ENCODE results near the gene TFIP11.

Gene TFIP11

GRCh38 chr22:26463688-26464087 is 48.6 kb downstream of the TFIP11 start:
- Histone ChIP-seq H3K4me3 (ENCODE audit: low read length in 2 of 2) (no peak overlapping the region), H3K27ac (ENCODE audit: low read depth in 2 of 2, low read length in 2 of 2) (no peak overlapping the region), H3K9me3 (ENCODE audit: control insufficient read depth in 2 of 2, low read length in 2 of 2) (no peaks in the 10 kb centered on the region), H3K36me3 (ENCODE audit: control insufficient read depth in 2 of 2, insufficient read depth in 2 of 2, low read length in 2 of 2) (peaks cover 47 to 69% of the 10 kb centered on the region in 2 donors), H3K9ac (ENCODE audit: low read depth in 1 of 2, low read length in 2 of 2) (no peak overlapping the region), H3K4me1 (ENCODE audit: control insufficient read depth in 2 of 2, insufficient read depth in 2 of 2, low read length in 2 of 2) (no peaks in the 10 kb centered on the region), H3K27me3 (ENCODE audit: control insufficient read depth in 2 of 2, insufficient read depth in 2 of 2, low read length in 2 of 2) (no peaks in the 10 kb centered on the region)

GRCh38 chr22:26463101-26463661 is 49.1 kb downstream of the TFIP11 start:
- Histone ChIP-seq H3K27me3 (ENCODE audit: control insufficient read depth in 2 of 2, insufficient read depth in 2 of 2, low read length in 2 of 2) (no peaks in the 10 kb centered on the region), H3K9me3 (ENCODE audit: control insufficient read depth in 2 of 2, low read length in 2 of 2) (no peaks in the 10 kb centered on the region), H3K36me3 (ENCODE audit: control insufficient read depth in 2 of 2, insufficient read depth in 2 of 2, low read length in 2 of 2) (peaks cover 46 to 67% of the 10 kb centered on the region in 2 donors), H3K4me3 (ENCODE audit: low read length in 2 of 2) (no peak overlapping the region), H3K9ac (ENCODE audit: low read depth in 1 of 2, low read length in 2 of 2) (no peak overlapping the region), H3K27ac (ENCODE audit: low read depth in 2 of 2, low read length in 2 of 2) (no peak overlapping the region), H3K4me1 (ENCODE audit: control insufficient read depth in 2 of 2, insufficient read depth in 2 of 2, low read length in 2 of 2) (no peaks in the 10 kb centered on the region)

- Histone ChIP-seq H3K9me3 (ENCODE audit: control insufficient read depth in 2 of 2, low read length in 2 of 2) (no peaks in the 10 kb centered on the region), H3K27me3 (ENCODE audit: control insufficient read depth in 2 of 2, insufficient read depth in 2 of 2, low read length in 2 of 2) (no peaks in the 10 kb centered on the region), H3K4me3 (ENCODE audit: low read length in 2 of 2) (no peak overlapping the region), H3K36me3 (ENCODE audit: control insufficient read depth in 2 of 2, insufficient read depth in 2 of 2, low read length in 2 of 2) (peaks cover 49 to 70% of the 10 kb centered on the region in 2 donors), H3K27ac (ENCODE audit: low read depth in 2 of 2, low read length in 2 of 2) (no peak overlapping the region), H3K4me1 (ENCODE audit: control insufficient read depth in 2 of 2, insufficient read depth in 2 of 2, low read length in 2 of 2) (no peaks in the 10 kb centered on the region), H3K9ac (ENCODE audit: low read depth in 1 of 2, low read length in 2 of 2) (no peak overlapping the region)
Measured at GRCh38 chr22:26462641-26463040, 49.6 kb downstream of the TFIP11 start.

- Histone ChIP-seq H3K9me3 (ENCODE audit: control insufficient read depth in 2 of 2, low read length in 2 of 2) (no peaks in the 10 kb centered on the region), H3K4me3 (ENCODE audit: low read length in 2 of 2) (no peak overlapping the region), H3K36me3 (ENCODE audit: control insufficient read depth in 2 of 2, insufficient read depth in 2 of 2, low read length in 2 of 2) (peaks cover 49 to 67% of the 10 kb centered on the region in 2 donors), H3K9ac (ENCODE audit: low read depth in 1 of 2, low read length in 2 of 2) (no peak overlapping the region), H3K27ac (ENCODE audit: low read depth in 2 of 2, low read length in 2 of 2) (no peak overlapping the region), H3K4me1 (ENCODE audit: control insufficient read depth in 2 of 2, insufficient read depth in 2 of 2, low read length in 2 of 2) (no peaks in the 10 kb centered on the region), H3K27me3 (ENCODE audit: control insufficient read depth in 2 of 2, insufficient read depth in 2 of 2, low read length in 2 of 2) (no peaks in the 10 kb centered on the region)
Measured at GRCh38 chr22:26462051-26462450, 50.2 kb downstream of the TFIP11 start.

- no peak overlapping the region for H3K4me3 ChIP-seq (ENCODE audit: low read length in 2 of 2)
- no peak overlapping the region for H3K27ac ChIP-seq (ENCODE audit: low read depth in 2 of 2, low read length in 2 of 2)
- no peaks in the 10 kb centered on the region for H3K9me3 ChIP-seq (ENCODE audit: control insufficient read depth in 2 of 2, low read length in 2 of 2)
- peaks cover 48 to 60% of the 10 kb centered on the region in 2 donors for H3K36me3 ChIP-seq (ENCODE audit: control insufficient read depth in 2 of 2, insufficient read depth in 2 of 2, low read length in 2 of 2)
- H3K27me3 ChIP-seq (ENCODE audit: control insufficient read depth in 2 of 2, insufficient read depth in 2 of 2, low read length in 2 of 2): no peaks in the 10 kb centered on the region
- no peaks in the 10 kb centered on the region for H3K4me1 ChIP-seq (ENCODE audit: control insufficient read depth in 2 of 2, insufficient read depth in 2 of 2, low read length in 2 of 2)
- H3K9ac ChIP-seq (ENCODE audit: low read depth in 1 of 2, low read length in 2 of 2): no peak overlapping the region
Measured at GRCh38 chr22:26461188-26461810, 51.0 kb downstream of the TFIP11 start.

- Histone ChIP-seq H3K9ac (ENCODE audit: low read depth in 1 of 2, low read length in 2 of 2) (no peak overlapping the region), H3K4me1 (ENCODE audit: control insufficient read depth in 2 of 2, insufficient read depth in 2 of 2, low read length in 2 of 2) (no peaks in the 10 kb centered on the region), H3K27me3 (ENCODE audit: control insufficient read depth in 2 of 2, insufficient read depth in 2 of 2, low read length in 2 of 2) (no peaks in the 10 kb centered on the region), H3K27ac (ENCODE audit: low read depth in 2 of 2, low read length in 2 of 2) (no peak overlapping the region), H3K9me3 (ENCODE audit: control insufficient read depth in 2 of 2, low read length in 2 of 2) (no peaks in the 10 kb centered on the region), H3K4me3 (ENCODE audit: low read length in 2 of 2) (no peak overlapping the region), H3K36me3 (ENCODE audit: control insufficient read depth in 2 of 2, insufficient read depth in 2 of 2, low read length in 2 of 2) (peaks cover 42 to 49% of the 10 kb centered on the region in 2 donors)
Measured at GRCh38 chr22:26460202-26460601, 52.1 kb downstream of the TFIP11 start.

GRCh38 chr22:26457661-26458272 is 54.5 kb downstream of the TFIP11 start:
- H3K27ac ChIP-seq (ENCODE audit: low read depth in 2 of 2, low read length in 2 of 2): no peak overlapping the region
- H3K36me3 ChIP-seq (ENCODE audit: control insufficient read depth in 2 of 2, insufficient read depth in 2 of 2, low read length in 2 of 2): peaks cover 38 to 40% of the 10 kb centered on the region in 2 donors
- H3K4me3 ChIP-seq (ENCODE audit: low read length in 2 of 2): no peak overlapping the region
- no peaks in the 10 kb centered on the region for H3K9me3 ChIP-seq (ENCODE audit: control insufficient read depth in 2 of 2, low read length in 2 of 2)
- no peak overlapping the region for H3K9ac ChIP-seq (ENCODE audit: low read depth in 1 of 2, low read length in 2 of 2)
- no peaks in the 10 kb centered on the region for H3K27me3 ChIP-seq (ENCODE audit: control insufficient read depth in 2 of 2, insufficient read depth in 2 of 2, low read length in 2 of 2)
- no peaks in the 10 kb centered on the region for H3K4me1 ChIP-seq (ENCODE audit: control insufficient read depth in 2 of 2, insufficient read depth in 2 of 2, low read length in 2 of 2)

- H3K36me3 ChIP-seq (ENCODE audit: control insufficient read depth in 2 of 2, insufficient read depth in 2 of 2, low read length in 2 of 2): peaks cover 39 to 52% of the 10 kb centered on the region in 2 donors
- no peak overlapping the region for H3K4me3 ChIP-seq (ENCODE audit: low read length in 2 of 2)
- no peaks in the 10 kb centered on the region for H3K27me3 ChIP-seq (ENCODE audit: control insufficient read depth in 2 of 2, insufficient read depth in 2 of 2, low read length in 2 of 2)
- H3K27ac ChIP-seq (ENCODE audit: low read depth in 2 of 2, low read length in 2 of 2): no peak overlapping the region
- H3K4me1 ChIP-seq (ENCODE audit: control insufficient read depth in 2 of 2, insufficient read depth in 2 of 2, low read length in 2 of 2): no peaks in the 10 kb centered on the region
- no peaks in the 10 kb centered on the region for H3K9me3 ChIP-seq (ENCODE audit: control insufficient read depth in 2 of 2, low read length in 2 of 2)
- H3K9ac ChIP-seq (ENCODE audit: low read depth in 1 of 2, low read length in 2 of 2): no peak overlapping the region
Measured at GRCh38 chr22:26453812-26454500, 58.3 kb downstream of the TFIP11 start.

- H3K27ac ChIP-seq (ENCODE audit: low read depth in 2 of 2, low read length in 2 of 2): no peak overlapping the region
- no peaks in the 10 kb centered on the region for H3K9me3 ChIP-seq (ENCODE audit: control insufficient read depth in 2 of 2, low read length in 2 of 2)
- H3K27me3 ChIP-seq (ENCODE audit: control insufficient read depth in 2 of 2, insufficient read depth in 2 of 2, low read length in 2 of 2): no peaks in the 10 kb centered on the region
- H3K4me1 ChIP-seq (ENCODE audit: control insufficient read depth in 2 of 2, insufficient read depth in 2 of 2, low read length in 2 of 2): no peaks in the 10 kb centered on the region
- peaks cover 35 to 48% of the 10 kb centered on the region in 2 donors for H3K36me3 ChIP-seq (ENCODE audit: control insufficient read depth in 2 of 2, insufficient read depth in 2 of 2, low read length in 2 of 2)
- no peak overlapping the region for H3K4me3 ChIP-seq (ENCODE audit: low read length in 2 of 2)
- no peak overlapping the region for H3K9ac ChIP-seq (ENCODE audit: low read depth in 1 of 2, low read length in 2 of 2)
Measured at GRCh38 chr22:26453216-26453615, 59.1 kb downstream of the TFIP11 start.
